Upper lobe of left lung (tissue), 6 donors: ENCODE data around the gene MLLT1. TPM values are rescaled to one million over a fixed set of nuclear protein-coding genes. Genes with fewer than 3 reads are reported as not detected.

Source experiments
- ATAC-seq, 2 donors: fragments of 200-7000 bp; cut with Tn5 transposase; one replicate each; pipeline ENCODE4 v1.9.1; 2022; ENCODE audit warnings: mild to moderate bottlenecking in 2 of 2, moderate library complexity in 2 of 2; ENCODE audit not compliant: low FRiP score in 2 of 2
- DNase-seq, 2 donors: peaks; one replicate each; pipeline ENCODE4 v3.0.0-alpha.2; 2019 to 2020
- H3K27ac ChIP-seq, 4 donors: fragments of 200-600 bp; sonication (generic); one replicate each; pipeline ENCODE4 v1.5.1; 2016 to 2019
- H3K27me3 ChIP-seq, 4 donors: fragments of 200-600 bp; sonication (generic); one replicate each; pipeline ENCODE4 v1.5.1; 2017 to 2019
- H3K36me3 ChIP-seq, 4 donors: fragments of 200-600 bp; sonication (generic); one replicate each; pipeline ENCODE4 v1.5.1; 2016 to 2019
- H3K4me1 ChIP-seq, 4 donors: fragments of 200-600 bp; sonication (generic); one replicate each; pipeline ENCODE4 v1.5.1; 2018 to 2019
- H3K4me3 ChIP-seq, 4 donors: fragments of 200-600 bp; sonication (generic); one replicate each; pipeline ENCODE4 v1.5.1; 2017 to 2019; ENCODE audit warnings: mild to moderate bottlenecking in 2 of 4, moderate library complexity in 1 of 4
- H3K9me3 ChIP-seq, 4 donors: fragments of 200-600 bp; sonication (generic); one replicate each; pipeline ENCODE4 v1.5.1; 2018 to 2019
- EP300 ChIP-seq, 4 donors: sonication (generic); formaldehyde crosslinking; IDR thresholded peaks; one replicate each; pipeline ENCODE4 v1.5.1; 2017; ENCODE audit warnings: antibody characterized with exemption in 4 of 4, control low read depth in 2 of 4
- POLR2A ChIP-seq, 4 donors: fragments of 450-650 bp; IDR thresholded peaks; one replicate each; pipeline ENCODE4 v1.5.1; 2016 to 2017; ENCODE audit warnings: antibody characterized with exemption in 4 of 4, mild to moderate bottlenecking in 2 of 4
- POLR2AphosphoS5 ChIP-seq, 2 donors: sonication (generic); formaldehyde crosslinking; IDR thresholded peaks; one replicate each; pipeline ENCODE4 v1.5.1; 2017; ENCODE audit warnings: antibody characterized with exemption in 2 of 2
- WGBS, 2 donors: methylation state at CpG; one replicate each; pipeline ENCODE4 v1.1.5; 2017 to 2018; 5-methylcytosine and 5-hydroxymethylcytosine counted together
- total RNA-seq, 6 donors: library from RNA; depleted of rRNA in 4 of 6; stranded (reverse); fragments of >200 nt in 4 of 6; gene quantifications; one replicate each; pipeline versions ENCODE4 v1.1.0 to v1.2.1, GENCODE V29; 2016 to 2021
- TF ChIP-seq, protein P1 (sequence below), 6 experiments: fragments of 450-650 bp in 4 of 6; fragments of 200-600 bp in 2 of 6; sonication (generic) in 2 of 6; IDR thresholded peaks; one replicate each; pipeline ENCODE4 v1.5.1; 2016 to 2019; ENCODE audit warnings: antibody characterized with exemption in 6 of 6
- donor health status: DM: no; HTN: no; CAD: no; lungs with moderate emphysema.
- donor health status: DM: no; HTN: yes; CAD: no; lungs with severe emphysema.

The MLLT1 gene
- total RNA-seq, 6 donors from 2014 or later: 22.1 to 98.9 (median 49.3) TPM

DNA sequence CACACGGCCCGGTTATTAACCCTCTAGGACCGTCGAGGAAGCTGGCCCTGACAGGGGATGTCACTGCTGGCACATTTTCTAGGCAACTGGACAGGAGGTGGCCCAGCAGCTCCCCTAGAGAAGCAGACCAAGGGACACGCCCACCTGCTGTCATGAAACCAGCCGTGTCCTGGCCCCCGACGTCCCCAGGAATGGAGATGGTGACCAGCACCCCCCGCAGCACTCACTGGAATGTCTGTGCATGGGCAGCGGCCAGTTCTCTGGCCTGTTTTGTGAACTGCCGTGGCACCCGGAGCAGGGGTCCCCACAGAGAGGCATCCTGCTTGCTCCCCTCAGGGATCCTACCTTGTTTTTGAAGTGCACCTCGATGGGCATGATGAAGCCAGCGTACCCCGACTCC lies 17.9 kb downstream of the MLLT1 start:
- Histone ChIP-seq H3K36me3 (peaks cover 3 to 59% (median 27%) of the 10 kb centered on the region in 4 donors), H3K4me1 (peaks cover 33 to 62% (median 38%) of the 10 kb centered on the region in 4 donors)
- WGBS, 2 donors: 67 to 75% methylated on average over 7 to 15 of the region's 15 CpGs

DNA sequence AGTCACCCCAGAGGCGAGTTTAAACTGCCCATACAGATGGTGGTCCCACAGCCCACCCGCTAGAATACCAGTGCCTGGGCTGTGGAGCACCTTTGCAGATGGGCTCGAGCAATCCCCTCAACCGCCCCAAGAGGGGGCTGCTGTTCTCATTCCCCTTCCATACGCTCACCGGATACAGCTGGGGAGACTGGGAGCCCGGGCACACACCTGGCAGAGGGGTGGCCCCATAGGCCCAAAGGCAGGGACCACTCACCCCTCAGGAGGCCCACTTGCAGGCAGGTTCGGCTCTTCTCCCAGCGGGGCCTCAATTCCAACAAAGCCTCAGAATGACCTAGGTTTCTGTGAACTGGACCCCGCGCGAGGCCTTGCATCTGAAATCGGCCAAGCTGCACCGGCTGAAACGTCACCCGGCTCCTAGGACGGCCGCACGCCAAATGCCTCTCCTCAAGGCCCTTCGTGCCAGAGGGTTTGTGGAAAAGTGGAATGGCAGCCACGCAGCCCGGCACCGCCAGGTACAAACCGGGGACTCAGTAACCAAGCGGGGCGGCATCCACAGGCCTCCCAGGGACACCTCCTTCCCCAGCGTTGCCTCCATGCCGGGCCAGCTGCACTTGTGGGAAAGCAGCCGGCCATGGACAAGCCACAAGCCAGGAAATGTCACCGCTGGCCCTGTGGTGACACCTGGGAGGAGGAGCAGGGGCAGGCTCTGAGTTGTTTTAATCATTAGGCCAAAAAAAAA lies 18.7 kb downstream of the MLLT1 start:
- DNase-seq: no peak
- peaks cover 33 to 58% (median 38%) of the 10 kb centered on the region in 4 donors for H3K4me1 ChIP-seq
- H3K36me3 ChIP-seq: peaks cover 3 to 53% (median 27%) of the 10 kb centered on the region in 4 donors
- no peak overlapping the region for H3K4me3 ChIP-seq
- H3K27ac ChIP-seq: peak overlapping the region in 1 of 4 donors; percentile 58
- TF ChIP-seq, protein P1, sequence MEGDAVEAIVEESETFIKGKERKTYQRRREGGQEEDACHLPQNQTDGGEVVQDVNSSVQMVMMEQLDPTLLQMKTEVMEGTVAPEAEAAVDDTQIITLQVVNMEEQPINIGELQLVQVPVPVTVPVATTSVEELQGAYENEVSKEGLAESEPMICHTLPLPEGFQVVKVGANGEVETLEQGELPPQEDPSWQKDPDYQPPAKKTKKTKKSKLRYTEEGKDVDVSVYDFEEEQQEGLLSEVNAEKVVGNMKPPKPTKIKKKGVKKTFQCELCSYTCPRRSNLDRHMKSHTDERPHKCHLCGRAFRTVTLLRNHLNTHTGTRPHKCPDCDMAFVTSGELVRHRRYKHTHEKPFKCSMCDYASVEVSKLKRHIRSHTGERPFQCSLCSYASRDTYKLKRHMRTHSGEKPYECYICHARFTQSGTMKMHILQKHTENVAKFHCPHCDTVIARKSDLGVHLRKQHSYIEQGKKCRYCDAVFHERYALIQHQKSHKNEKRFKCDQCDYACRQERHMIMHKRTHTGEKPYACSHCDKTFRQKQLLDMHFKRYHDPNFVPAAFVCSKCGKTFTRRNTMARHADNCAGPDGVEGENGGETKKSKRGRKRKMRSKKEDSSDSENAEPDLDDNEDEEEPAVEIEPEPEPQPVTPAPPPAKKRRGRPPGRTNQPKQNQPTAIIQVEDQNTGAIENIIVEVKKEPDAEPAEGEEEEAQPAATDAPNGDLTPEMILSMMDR (IDR thresholded peaks at IDR 0.05): peak; percentile 18 to 55 (median 42)
- TF ChIP-seq POLR2AphosphoS5 (IDR thresholded peaks at IDR 0.05): no peak
- 87% methylated on average over 29 of the region's 30 CpGs for WGBS, 2 donors
- no peaks in the 10 kb centered on the region for H3K27me3 ChIP-seq
- H3K9me3 ChIP-seq: no peaks in the 10 kb centered on the region
- peak; percentile 53 to 63 for ATAC-seq

More for the DNA sequence above, 17.9 kb downstream of the MLLT1 start:
- Histone ChIP-seq H3K4me3 (no peak overlapping the region), H3K9me3 (no peaks in the 10 kb centered on the region), H3K27ac (peak overlapping the region in 2 of 4 donors; percentile 4 to 58), H3K27me3 (no peaks in the 10 kb centered on the region)
- no peak for ATAC-seq
- DNase-seq: no peak
- TF ChIP-seq, protein P1 (IDR thresholded peaks at IDR 0.05): no peak
- TF ChIP-seq EP300 (IDR thresholded peaks at IDR 0.05) (no peak), POLR2AphosphoS5 (IDR thresholded peaks at IDR 0.05) (no peak), POLR2A (IDR thresholded peaks at IDR 0.05) (no peak)

DNA sequence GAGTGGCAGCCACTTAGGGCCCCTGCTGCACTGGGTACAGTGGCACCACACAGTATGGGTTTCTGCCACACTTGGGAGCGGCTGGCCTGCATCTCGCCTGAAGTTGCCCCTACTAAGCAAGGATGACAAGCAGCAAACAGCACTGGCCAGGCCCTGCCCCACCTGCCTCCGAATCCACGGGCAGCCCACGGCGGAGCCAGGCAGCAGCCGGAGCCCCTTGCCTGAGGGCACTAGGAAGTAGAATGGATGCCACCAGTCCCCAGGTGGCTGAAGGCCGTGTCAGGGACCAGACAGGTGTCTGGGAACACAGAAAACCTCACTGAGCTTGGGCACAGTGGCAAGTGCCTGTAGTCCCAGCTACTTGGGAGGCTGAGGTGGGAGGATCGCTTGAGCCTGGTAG lies 19.4 kb downstream of the MLLT1 start:
- Histone ChIP-seq H3K9me3 (no peaks in the 10 kb centered on the region), H3K27me3 (no peaks in the 10 kb centered on the region), H3K36me3 (peaks cover 3 to 46% (median 27%) of the 10 kb centered on the region in 4 donors), H3K4me1 (peaks cover 31 to 53% (median 36%) of the 10 kb centered on the region in 4 donors), H3K27ac (peak overlapping the region in 2 of 4 donors; percentile 14 to 36), H3K4me3 (no peak overlapping the region)
- TF ChIP-seq POLR2A (IDR thresholded peaks at IDR 0.05) (no peak), POLR2AphosphoS5 (IDR thresholded peaks at IDR 0.05) (no peak), EP300 (IDR thresholded peaks at IDR 0.05) (no peak)
- TF ChIP-seq, protein P1 (IDR thresholded peaks at IDR 0.05): no peak
- WGBS, 2 donors: 98 to 100% methylated on average over 1 to 4 of the region's 9 CpGs
- ATAC-seq (no peak), DNase-seq (no peak)

DNA sequence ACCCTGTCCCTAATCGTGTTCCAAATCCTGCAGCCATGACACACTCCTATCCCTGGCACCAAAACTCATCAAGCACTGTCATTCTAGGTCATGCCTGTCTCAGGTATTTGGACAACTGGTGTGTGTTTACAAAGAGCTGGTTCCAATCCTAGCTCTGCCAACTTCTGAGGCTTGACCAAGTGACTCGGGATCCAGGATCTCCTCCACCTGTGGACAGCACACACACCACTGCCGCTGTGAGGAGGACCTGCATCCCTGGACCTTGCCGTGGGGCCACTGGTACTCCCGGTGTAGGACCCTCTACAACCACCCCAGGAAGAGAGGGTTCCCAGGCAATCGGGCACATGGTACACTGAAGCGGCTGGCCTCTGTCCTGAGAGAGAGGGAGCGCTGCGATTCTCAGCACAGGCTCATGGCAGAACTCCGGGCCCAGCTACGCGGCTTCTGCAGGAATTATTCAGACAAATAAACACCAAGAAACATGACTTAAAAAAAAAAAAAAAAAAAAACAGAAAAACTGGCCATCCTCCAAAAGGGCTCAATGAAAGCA lies 20.4 kb downstream of the MLLT1 start:
- peak in 1 of 2 donors; percentile 28 for ATAC-seq
- H3K4me1 ChIP-seq: peaks cover 29 to 52% (median 35%) of the 10 kb centered on the region in 4 donors

More for the DNA sequence above, 20.4 kb downstream of the MLLT1 start:
- peaks cover 3 to 45% (median 27%) of the 10 kb centered on the region in 4 donors for H3K36me3 ChIP-seq
- no peak for DNase-seq
- H3K9me3 ChIP-seq: no peaks in the 10 kb centered on the region
- peak overlapping the region in 2 of 4 donors; percentile 1 to 46 for H3K27ac ChIP-seq
- 57 to 75% methylated on average over 10 to 12 of the region's 12 CpGs for WGBS, 2 donors
- H3K27me3 ChIP-seq: no peaks in the 10 kb centered on the region
- TF ChIP-seq POLR2A (IDR thresholded peaks at IDR 0.05) (no peak), POLR2AphosphoS5 (IDR thresholded peaks at IDR 0.05) (no peak), EP300 (IDR thresholded peaks at IDR 0.05) (no peak)
- TF ChIP-seq, protein P1 (IDR thresholded peaks at IDR 0.05): no peak
- H3K4me3 ChIP-seq: no peak overlapping the region
